Measurements from ENCODE around the gene CTNNBL1.

Gene CTNNBL1

GRCh38 chr20:37777988-37778659 lies 84.3 kb downstream of the CTNNBL1 start:
- DNase-seq: no peak

GRCh38 chr20:37781626-37782025 lies 87.8 kb downstream of the CTNNBL1 start:
- DNase-seq: no peak

- DNase-seq: no peak
Measured at GRCh38 chr20:37786043-37786442, 92.2 kb downstream of the CTNNBL1 start.

GRCh38 chr20:37789408-37789807 lies 95.6 kb downstream of the CTNNBL1 start:
- DNase-seq: no peak

GRCh38 chr20:37790900-37791299 lies 97.1 kb downstream of the CTNNBL1 start:
- no peak for DNase-seq

GRCh38 chr20:37796121-37796520 lies 102.3 kb downstream of the CTNNBL1 start:
- DNase-seq: no peak

- DNase-seq: no peak
Measured at GRCh38 chr20:37796733-37797132, 102.9 kb downstream of the CTNNBL1 start.

- DNase-seq: no peak
Measured at GRCh38 chr20:37797669-37798175, 103.9 kb downstream of the CTNNBL1 start.

GRCh38 chr20:37798312-37798711 lies 104.5 kb downstream of the CTNNBL1 start:
- no peak for DNase-seq

GRCh38 chr20:37800618-37801017 lies 106.8 kb downstream of the CTNNBL1 start:
- no peak for DNase-seq

GRCh38 chr20:37801921-37802320 lies 108.1 kb downstream of the CTNNBL1 start:
- no peak for DNase-seq

GRCh38 chr20:37803438-37804307 lies 109.8 kb downstream of the CTNNBL1 start:
- no peak for DNase-seq

GRCh38 chr20:37804584-37805566 lies 111.0 kb downstream of the CTNNBL1 start:
- DNase-seq: peak; percentile 20

GRCh38 chr20:37807471-37808232 lies 113.8 kb downstream of the CTNNBL1 start:
- DNase-seq: no peak

- DNase-seq: no peak
Measured at GRCh38 chr20:37808233-37809070, 114.6 kb downstream of the CTNNBL1 start.

GRCh38 chr20:37810027-37810426 lies 116.2 kb downstream of the CTNNBL1 start:
- DNase-seq: no peak

- DNase-seq: no peak
Measured at GRCh38 chr20:37816003-37816402, 122.2 kb downstream of the CTNNBL1 start.

- no peak for DNase-seq
Measured at GRCh38 chr20:37816726-37817125, 122.9 kb downstream of the CTNNBL1 start.

- DNase-seq: no peak
Measured at GRCh38 chr20:37821696-37822095, 127.9 kb downstream of the CTNNBL1 start.

GRCh38 chr20:37822141-37822601 lies 128.3 kb downstream of the CTNNBL1 start:
- DNase-seq: no peak
